ENCODE results near the gene TMOD2.

TMOD2 gene

GRCh38 chr15:51736069-51736468, 15.3 kb upstream of the TMOD2 start:
- DNase-seq (ENCODE audit: low read depth): no peak

DNA sequence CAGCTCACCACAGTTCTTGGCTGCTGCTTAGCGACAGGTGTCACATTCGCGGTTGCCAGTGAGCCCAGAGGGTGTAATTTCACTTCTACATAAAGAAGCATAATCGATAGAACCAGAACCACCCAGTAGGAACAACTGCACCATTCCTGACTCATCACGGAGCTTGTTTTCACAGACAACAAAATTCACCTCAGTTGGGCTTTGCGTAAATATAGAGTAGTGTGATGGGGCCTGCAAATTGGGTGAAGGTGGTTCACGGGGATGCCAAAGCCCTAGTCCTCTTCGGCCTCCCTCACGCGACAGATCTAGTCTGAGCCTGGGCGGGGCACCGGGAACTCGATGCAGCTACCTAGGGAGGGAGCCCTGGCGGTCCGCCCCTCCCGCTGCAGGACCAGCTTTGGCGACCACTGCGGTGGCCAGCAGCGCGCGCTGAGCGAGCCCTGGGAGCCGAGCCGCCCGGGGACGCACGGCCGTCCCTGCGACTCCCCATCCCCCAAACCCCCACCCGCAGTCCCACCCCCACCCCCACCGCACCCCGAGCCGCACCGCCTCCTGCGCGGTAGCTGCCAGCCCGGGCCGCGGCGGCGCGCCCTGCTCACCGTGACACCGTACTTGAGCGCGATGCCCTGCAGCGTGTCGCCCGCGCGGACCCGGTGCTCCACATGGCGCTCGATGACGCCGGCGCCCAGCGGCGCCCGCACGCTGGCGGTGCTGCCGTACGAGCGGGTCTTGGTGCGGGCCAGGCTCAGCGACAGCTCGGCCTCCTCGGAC, 14.5 kb upstream of the TMOD2 start:
- DNase-seq (ENCODE audit: low read depth): no peak

GRCh38 chr15:51737522-51738305, 13.7 kb upstream of the TMOD2 start, which contains the start of gene LYSMD2:
TSS of gene LYSMD2 (minus strand) at chr15:51737655. CDS start at chr15:51737622, 33 bp downstream.
- DNase-seq (ENCODE audit: low read depth): no peak

DNA sequence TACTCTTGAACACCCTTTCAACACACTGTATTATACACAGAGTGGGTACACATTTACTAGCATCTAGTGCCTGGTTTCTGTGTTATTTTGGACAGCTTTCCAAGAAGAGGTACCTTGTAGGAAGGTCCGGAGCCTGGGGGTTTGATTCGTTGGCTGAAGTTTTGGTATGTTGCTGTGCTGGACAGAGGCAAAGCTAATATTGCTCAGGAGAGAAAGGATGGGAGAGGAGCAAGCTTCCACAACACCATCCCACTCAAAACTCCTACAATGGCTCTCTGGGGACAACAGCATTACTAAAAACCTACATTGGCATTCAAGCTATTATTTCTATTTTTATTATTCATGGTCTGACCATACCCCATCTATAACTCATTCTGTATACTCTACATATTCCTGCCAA, 12.8 kb upstream of the TMOD2 start:
- no peak for DNase-seq (ENCODE audit: low read depth)

- DNase-seq (ENCODE audit: low read depth): no peak
Observed at GRCh38 chr15:51739061-51739712, 12.2 kb upstream of the TMOD2 start.

GRCh38 chr15:51749307-51749706, 2.1 kb upstream of the TMOD2 start:
- no peak for DNase-seq (ENCODE audit: low read depth)

GRCh38 chr15:51750186-51750585, 1.2 kb upstream of the TMOD2 start:
- DNase-seq (ENCODE audit: low read depth): no peak

- no peak for DNase-seq (ENCODE audit: low read depth)
Observed at GRCh38 chr15:51751697-51752683, 593 bp downstream of the TMOD2 start.

DNA sequence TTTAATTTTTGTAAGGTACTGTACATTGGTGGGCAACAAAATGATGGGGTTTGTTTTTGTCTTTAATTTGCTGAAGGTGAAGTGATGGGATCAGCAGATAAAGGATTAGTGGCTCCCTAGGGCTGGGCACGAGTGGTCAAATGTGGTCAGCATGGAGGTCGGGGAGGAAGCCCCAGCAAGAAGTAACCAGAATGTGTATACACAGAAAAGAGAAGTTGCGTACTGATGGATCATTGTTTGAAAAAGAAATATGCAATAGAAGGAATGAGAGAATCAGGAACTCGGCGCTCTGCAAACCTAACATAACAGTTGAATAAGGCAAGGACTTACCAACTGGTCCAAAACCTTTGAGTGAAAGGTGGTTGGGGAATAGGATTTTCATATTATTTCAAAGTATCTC, 1.5 kb downstream of the TMOD2 start:
- DNase-seq (ENCODE audit: low read depth): no peak

DNA sequence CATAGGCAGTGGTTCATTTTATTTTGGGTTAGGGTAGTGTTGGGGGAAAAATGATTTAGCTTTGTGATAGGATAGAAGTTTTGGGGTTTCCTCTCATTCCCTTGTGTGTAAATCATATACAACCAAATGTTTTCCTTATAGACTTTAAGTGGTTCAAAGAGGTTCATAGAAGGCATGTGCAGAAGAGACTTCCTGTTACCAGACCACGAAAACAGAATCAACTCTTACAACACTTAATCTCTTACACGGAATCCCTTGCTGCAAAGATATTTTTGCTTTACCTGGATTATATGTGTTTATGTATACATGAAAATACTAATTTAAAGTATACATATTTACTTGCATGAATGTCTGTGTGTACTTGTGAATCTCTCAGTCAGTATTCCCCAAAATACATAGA, 2.9 kb downstream of the TMOD2 start:
- no peak for DNase-seq (ENCODE audit: low read depth)

DNA sequence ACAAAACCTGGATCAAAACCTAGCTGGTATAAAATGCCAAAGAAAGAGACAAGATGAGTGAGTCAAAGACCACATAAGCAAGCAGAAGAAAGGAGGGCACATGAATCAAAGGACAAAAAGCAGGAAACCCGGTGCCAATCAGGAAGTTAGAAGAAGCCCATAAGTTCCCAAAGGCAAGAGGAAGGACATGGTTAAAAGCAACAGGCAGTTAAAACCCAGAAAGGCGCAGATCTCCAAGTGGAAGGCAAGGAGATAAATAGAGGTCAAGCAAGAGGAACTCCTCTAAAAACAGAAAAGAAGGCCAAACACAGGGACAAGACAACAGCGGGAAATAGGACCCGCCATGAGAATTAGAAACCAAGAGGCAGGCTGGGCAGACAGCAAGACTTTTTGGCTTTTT, 4.4 kb downstream of the TMOD2 start:
- no peak for DNase-seq (ENCODE audit: low read depth)

GRCh38 chr15:51756482-51756881, 5.1 kb downstream of the TMOD2 start:
- DNase-seq (ENCODE audit: low read depth): no peak

GRCh38 chr15:51757450-51757849, 6.1 kb downstream of the TMOD2 start:
- no peak for DNase-seq (ENCODE audit: low read depth)

- DNase-seq (ENCODE audit: low read depth): no peak
Observed at GRCh38 chr15:51758645-51759044, 7.2 kb downstream of the TMOD2 start.

DNA sequence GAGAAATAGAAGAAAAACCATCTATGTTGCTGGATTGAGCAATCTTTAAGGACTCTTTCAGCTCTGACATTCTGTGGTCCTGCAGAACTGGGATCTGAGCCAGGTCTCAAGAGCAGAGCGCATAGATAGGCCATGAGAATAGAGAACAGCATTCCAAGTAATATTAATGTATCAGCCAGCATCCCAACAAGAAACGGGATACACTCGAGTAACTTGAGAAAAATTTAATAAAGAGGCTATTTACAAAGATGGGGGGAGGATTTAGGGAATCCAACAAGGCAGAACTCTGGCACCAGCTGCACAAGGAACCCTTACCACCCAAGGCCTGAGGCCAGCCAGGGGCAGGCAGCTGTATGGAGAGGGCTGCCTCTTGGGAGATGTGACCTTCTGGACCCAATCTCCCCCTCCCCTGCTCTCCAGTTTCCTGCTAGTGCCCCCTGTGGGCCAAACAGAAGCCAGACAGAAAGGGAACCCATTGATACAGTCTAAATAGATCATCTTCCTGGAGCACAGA, 8.2 kb downstream of the TMOD2 start:
- no peak for DNase-seq (ENCODE audit: low read depth)

DNA sequence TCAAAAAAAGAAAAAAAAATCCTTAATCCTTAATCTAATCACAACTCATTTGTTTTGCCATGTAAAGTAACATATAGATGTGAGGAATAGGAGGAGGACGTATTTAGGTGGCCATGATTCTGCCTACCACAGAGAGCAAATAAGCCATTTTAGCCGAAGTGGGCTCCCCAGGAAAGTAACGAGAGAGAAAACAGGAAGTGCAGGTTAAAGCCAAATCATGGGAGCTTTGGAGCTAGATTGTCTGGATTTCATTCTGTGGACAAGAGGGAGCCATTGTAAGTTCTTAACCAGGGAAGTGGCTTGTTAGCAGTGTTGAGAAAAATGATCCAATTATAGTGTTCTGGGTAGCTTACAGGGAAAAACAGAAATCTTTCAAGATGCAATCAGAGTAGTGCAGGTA, 9.4 kb downstream of the TMOD2 start:
- no peak for DNase-seq (ENCODE audit: low read depth)

DNA sequence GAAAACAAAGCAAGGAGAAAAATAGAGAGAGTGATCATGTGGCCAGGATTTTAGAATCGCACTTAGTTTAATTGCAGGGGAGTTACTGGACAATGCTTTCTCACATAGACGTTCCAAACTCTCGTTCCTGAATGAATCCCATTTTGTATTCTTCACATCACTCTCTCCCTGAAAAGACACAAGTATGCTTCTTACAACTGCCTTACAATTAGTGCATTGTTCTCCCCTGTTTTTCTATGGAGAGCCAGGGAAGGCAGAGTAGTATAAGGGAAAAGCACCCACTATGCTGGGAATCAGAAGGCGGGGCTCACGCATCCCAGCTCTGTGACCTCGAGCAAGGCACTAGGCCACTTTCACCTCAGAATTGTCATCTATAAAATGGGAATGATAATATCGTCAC, 14.4 kb downstream of the TMOD2 start:
- no peak for DNase-seq (ENCODE audit: low read depth)

DNA sequence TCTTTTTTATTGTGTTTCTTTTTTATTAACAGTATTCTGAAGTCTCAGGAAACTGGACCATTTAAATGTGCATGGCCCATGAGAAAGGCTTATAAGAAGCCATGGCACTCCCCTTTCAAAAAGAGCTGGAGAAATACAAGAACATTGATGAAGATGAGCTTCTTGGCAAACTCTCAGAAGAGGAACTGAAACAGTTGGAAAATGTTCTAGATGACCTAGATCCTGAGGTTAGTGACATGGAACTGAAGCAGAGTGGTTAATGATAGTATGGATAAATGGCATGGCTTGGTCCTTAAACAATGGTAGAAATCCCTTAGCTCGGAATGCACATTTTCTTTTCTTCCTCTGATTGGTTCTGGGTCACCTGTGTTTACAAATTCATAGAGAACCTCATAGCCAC, 14.9 kb downstream of the TMOD2 start:
- DNase-seq (ENCODE audit: low read depth): no peak

DNA sequence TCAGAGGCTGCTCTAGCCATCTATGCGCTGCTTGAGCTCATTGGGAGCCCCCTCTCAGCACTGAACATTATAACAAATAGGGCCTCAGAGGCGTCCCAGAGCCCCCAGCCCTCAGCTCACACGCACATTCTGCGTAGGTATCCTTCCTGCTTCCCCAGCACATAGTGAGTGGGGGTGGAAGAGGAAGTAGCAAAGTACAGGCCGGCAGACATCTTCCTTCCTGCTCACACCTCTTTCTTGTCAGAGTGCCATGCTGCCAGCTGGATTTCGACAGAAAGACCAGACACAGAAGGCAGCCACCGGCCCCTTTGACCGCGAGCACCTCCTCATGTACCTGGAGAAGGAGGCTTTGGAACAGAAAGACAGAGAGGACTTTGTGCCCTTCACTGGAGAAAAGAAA, 16.6 kb downstream of the TMOD2 start:
- no peak for DNase-seq (ENCODE audit: low read depth)

DNA sequence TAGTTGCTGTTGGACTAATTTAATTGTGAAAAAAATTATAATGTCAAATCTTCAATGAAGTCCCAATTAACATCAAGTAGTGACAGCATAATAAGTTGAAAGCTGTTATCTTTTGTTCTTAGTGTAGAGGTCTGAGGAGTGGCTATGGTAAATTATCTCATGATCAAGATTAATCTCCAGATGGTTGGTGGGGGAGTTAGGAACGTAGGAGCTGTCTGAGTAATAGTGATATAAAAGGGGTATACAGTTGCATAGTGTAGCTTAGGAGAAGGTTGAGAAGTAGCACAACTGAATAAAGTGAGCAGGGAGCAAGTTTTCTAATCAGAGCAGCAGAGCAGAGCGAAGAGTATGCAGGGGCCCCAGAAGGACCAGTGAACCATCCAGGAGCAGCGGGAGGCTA, 19.5 kb downstream of the TMOD2 start:
- DNase-seq (ENCODE audit: low read depth): no peak

DNA sequence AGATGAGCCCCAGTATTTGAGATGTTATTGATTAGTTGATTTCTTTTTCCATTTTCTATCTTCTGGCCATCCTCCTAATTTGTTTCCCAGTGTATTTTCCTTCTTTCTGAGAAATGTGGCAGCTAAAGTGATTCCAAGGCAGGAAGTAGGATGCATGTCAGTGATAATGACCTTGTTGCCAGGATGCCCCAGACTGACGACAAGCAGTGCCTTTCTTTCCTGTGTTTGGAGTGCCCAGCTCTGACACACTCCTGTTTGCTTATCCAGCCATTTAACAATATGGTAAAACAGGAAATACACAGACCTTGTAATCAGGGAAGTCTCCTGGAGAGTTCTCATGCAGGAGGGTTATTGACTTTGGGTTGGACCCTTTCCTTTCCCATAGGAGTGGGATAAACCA, 20.4 kb downstream of the TMOD2 start:
- no peak for DNase-seq (ENCODE audit: low read depth)

DNA sequence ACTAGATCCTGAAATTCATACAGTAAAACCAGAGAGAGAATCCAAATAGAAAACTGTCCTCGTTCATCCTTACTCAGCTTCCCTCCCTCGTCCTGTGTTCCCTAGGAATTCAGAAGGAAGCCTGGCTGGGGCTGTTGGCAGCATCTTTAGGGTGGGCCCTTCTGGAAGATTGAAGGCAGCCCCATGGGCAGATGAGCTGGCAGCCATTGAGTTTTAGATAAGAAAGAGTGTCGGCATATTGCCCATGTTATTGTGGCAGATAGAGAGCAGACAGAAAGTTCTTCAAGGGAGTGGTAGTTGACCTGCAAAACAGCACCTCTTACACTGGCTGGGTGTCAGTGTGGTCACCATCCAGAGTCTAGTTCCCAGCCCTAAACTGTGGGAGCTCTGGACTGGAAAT, 23.5 kb downstream of the TMOD2 start:
- no peak for DNase-seq (ENCODE audit: low read depth)
